Ecto neural progenitor cell (in vitro differentiated cells): ENCODE results near the gene SMC6.
A peak's percentile ranks its signal among the peaks of the same experiment; 100 is the strongest.

Experiments used
- DNase-seq: peaks from one replicate; pipeline ENCODE4 v3.0.0-alpha.2; 2018; ENCODE audit warnings: low spot score

Gene SMC6, protein sequence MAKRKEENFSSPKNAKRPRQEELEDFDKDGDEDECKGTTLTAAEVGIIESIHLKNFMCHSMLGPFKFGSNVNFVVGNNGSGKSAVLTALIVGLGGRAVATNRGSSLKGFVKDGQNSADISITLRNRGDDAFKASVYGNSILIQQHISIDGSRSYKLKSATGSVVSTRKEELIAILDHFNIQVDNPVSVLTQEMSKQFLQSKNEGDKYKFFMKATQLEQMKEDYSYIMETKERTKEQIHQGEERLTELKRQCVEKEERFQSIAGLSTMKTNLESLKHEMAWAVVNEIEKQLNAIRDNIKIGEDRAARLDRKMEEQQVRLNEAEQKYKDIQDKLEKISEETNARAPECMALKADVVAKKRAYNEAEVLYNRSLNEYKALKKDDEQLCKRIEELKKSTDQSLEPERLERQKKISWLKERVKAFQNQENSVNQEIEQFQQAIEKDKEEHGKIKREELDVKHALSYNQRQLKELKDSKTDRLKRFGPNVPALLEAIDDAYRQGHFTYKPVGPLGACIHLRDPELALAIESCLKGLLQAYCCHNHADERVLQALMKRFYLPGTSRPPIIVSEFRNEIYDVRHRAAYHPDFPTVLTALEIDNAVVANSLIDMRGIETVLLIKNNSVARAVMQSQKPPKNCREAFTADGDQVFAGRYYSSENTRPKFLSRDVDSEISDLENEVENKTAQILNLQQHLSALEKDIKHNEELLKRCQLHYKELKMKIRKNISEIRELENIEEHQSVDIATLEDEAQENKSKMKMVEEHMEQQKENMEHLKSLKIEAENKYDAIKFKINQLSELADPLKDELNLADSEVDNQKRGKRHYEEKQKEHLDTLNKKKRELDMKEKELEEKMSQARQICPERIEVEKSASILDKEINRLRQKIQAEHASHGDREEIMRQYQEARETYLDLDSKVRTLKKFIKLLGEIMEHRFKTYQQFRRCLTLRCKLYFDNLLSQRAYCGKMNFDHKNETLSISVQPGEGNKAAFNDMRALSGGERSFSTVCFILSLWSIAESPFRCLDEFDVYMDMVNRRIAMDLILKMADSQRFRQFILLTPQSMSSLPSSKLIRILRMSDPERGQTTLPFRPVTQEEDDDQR

DNA sequence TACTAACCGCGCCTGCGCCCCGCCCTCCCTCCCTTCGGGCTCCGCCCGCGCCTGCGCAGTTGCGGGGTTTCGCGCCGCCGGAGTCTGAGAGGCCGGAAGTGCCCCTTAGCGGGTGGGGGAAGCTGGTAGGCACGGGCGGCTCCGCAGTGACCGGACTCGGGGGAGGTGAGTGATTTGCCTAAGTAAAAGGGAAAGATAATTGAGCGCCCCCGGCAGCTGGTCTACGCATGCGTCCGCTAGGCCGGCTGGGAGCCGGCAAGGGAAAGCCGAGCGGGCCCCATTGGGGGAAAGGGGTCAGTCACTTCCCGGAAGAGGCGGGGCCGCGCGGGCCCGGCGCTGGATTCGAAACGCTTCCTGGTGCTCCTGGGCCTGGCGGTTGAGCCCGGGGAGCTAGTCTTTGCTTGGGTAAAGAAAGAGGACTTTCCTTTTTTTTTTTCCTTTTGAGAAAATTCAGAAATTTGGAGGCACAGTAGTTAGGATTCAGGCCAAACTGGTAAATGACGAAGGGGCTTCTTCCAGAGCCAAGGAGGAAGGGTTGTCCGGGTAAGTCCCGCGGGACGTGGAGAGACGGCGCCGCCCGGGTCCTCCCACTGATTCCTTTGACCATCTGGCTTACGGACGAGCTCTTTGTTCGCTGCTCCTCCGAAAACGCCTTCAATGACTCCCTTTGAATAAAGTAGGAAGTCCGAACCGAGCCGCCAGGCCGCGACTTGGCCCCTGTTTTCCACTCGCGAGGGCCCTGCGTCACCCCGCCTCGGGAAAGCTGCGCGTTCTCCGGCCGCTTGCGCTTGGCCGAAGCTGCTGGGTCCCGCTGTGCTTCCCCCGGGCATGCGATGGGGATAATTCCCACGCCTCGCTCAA is at the start of gene SMC6, which contains the start of gene GEN1:
SMC6 (minus strand) TSS at position 8 of the 861 bp plus-strand sequence. CDS start 7,864 bp downstream, outside the sequence.
GEN1 (plus strand) TSS at position 336 of the 861 bp plus-strand sequence. CDS start 5,806 bp downstream, outside the sequence.
- peak; percentile 96 for DNase-seq

- DNase-seq: no peak
Observed at GRCh38 chr2:17800693-17801458, 47.3 kb upstream of the SMC6 start.

DNA sequence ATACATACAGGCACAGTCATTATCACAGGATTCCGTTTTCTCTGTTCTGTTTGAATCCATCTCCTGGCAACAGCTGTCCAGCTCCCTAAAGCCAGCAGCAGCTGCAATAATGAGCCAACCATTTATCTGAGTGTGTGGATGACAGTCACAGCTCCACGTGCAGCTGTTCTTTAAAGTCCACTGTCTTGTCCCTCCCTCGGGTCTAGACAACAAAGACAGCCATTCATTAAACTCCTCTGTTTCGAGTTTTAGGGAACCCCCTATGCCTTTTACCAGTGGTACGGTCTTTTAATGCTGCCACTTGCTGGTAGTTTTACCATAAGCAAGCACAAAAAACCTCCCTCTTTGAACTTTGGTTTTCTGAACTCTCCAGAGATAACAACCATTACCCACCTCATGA is 46.6 kb upstream of the SMC6 start:
- no peak for DNase-seq

DNA sequence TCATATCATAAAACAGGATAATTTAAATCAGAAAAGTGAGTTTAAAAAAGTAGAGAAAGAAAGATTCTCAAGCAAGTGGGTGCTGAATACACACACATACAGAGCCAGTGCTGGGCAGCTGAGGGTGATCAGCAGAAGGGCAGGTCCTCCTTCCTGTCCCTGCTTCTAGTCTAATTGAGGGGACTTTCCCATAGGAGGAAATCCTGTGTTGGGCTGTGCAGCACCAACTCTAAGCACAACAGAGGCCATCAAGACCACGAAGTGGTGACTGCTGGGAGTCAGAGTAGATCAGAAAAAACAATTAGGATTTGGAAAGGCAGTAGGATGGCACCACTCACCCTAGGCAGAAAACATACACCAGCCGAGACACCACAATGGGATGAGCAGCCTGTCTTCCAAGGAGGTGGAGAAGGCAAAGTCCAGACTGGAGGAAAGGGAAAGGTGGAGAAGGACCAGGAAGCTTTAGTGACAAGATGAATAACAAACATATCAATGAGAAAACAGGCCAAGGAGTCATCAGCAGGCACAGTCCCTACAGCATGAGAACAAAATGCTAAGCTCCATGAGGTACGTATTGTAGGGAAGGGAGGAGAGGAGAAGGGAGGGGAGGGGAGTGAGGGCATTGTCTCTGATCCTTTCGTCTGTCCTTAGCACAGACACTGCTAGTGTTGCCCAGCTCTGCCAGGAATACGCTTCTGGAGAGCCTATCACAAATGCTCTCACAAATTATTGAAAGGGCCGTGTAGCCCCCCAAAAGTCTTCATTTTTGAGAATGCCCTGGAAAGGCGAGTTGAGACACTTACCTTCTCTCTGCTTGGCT is 45.9 kb upstream of the SMC6 start:
- no peak for DNase-seq

DNA sequence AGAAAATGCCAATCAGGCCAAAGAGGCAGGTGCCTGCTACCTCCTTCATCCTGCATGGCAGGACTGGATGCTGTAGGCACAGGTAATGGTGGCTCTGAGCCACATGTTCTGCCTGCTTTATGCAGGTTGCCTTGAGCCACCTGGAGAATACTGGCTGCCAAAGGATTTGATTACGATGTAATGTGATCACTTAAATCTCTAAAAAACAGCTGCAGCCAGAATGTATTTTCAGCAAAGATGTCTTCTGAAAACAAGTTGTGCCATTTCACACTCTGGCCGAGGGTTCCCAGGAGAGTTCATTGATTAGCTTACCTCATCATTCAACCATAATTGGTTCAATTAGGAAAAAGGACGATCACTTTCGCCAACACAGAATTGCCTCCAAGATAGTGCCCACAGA is 44.7 kb upstream of the SMC6 start:
- DNase-seq: no peak

DNA sequence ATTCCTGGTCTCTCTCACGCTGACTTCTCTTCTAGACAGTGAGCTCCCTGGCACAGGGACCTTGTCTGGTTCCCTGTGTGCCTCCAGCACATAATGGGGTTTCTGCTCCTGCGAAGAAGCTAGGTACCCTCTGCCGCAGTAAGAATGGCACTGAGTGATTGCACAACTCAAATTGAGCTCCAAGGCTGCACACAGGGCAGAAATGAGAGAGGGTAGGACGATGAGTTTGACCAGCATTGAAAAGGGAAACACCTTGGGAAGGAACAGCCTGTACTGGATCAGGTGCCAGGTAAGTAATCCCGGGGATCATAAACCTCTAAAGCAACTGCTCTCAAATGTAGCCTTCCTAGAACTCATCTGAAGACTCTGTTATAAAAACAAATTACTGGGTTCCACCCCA is 41.7 kb upstream of the SMC6 start:
- DNase-seq: no peak

DNA sequence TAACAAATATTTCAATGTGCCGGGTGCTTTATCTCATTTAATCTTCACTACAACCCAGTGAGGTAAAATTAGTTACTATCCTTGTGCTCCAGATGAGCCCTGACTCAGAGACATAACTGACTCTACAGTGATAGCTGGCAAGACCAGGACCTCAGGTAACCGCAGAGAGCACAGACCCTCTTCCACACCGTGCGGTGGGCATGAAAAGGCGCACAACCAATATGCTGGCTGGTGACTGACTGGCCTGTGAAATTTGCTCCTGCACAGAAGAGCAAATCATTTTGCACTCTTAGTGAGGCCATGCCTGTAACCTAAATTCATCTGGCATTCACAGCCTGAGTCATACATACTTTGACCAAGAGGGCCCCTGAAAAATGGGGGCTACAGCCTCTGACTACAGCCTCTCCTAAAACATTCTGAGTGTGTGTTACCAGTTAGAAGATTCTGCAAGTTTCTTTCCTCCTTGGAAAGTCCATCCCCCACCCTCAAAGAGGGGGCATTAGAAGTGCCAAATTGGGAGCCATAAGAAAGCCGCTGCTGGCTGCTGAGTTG is 40.3 kb upstream of the SMC6 start:
- no peak for DNase-seq

- no peak for DNase-seq
Observed at GRCh38 chr2:17793296-17793695, 39.7 kb upstream of the SMC6 start.

- DNase-seq: no peak
Observed at GRCh38 chr2:17792515-17792914, 38.9 kb upstream of the SMC6 start.

DNA sequence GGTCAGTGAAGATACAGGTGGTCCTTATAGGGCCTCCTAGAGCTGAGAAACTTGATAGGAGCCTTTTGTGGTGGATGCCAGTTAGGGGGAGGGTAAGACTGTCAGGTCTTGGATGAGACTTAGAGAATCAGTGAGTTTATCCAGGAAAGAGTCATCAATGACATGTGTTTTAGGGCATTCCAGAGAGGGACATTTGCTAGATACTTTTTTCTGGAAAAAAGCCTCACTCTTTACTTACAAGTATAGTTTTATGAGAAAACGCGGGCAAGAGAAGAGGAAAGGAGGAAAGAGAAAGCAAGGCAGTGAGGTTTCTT is 38.2 kb upstream of the SMC6 start:
- DNase-seq: no peak

DNA sequence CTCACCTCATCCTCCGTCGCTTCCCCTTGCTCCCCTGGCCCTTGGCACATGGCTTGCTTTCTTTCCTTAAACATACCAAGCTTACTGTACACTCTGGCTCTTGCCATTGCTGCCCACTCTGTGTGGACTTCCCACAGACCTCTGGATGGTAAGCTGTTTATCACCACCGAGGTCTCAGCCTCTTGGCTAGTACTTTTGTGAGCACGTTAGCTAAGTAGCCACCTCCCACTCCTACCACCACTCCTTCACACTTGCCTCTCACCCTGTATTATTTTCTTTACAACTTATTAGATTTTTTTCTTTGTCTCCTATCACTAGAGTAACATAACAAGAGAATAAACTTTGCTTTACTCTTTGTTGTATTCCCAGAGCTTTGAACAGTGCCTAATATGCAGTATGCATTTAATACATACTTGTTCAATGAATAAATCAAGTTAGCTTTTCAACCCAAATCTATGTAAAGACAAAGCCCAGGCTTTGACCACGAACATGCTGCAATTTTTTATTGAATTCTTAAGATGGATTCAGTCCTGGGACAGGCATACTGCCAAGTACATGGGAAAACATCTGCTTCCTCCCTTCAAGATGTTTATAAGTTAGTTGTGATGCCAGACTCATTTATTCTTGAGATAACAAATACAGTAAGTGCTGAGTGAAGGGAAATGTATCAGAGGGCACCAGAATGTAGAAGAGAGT is 37.7 kb upstream of the SMC6 start:
- no peak for DNase-seq

DNA sequence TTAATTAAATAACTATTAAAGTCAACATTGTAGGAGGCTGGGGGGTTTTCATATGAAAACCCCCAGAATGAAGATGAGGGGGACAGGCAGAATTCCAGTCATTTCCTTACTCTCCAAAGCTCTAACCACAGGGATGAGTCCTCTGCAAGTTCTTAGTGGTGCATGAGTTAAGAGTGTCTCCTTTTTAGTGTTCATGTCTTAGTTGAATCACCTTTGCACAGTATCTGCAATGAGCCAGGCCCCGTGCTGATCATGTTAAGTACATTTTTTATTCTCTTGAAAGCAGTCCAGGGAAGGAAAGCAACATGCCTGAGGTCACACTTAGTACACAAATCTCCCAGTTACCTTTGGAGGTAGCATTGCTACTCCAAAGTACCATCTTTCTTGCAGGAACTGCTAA is 36.9 kb upstream of the SMC6 start:
- DNase-seq: no peak

DNA sequence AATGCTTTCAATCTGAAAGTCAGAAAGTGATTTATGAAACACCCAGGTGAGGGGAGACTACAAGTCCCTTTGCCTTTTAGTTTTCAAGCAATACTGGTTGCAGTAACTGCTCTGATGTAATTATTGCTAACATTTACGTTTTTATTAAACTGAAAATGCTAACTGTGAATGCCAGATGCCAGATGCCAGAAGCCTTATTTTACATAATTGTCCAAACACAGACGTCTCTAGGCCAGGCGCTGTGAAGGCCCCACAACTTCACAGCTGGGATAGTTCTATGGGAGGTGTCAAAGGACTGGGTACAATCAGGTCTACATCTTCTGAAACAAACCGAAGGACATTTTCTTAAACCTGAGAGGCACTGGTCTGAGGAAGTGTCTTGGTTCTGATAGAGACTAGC is 35.2 kb upstream of the SMC6 start:
- no peak for DNase-seq

DNA sequence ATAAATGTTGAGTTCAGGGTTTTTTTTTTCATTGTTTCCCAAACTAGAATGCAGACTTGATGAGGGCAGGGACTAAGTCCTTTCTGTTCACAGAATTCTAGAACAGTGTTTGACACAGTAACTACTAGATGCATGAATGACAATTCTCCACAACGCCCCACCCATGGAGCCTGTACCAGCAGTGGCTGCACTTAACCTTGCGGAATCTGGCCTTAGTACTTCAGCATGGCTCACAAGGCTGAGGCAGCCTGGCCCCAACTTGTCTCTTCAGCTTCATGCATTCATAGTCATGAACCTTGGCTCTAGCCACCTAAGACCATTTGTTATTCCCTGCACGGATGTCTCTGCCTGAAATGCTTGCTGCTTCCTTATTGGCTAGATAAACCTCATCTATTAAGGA is 33.1 kb upstream of the SMC6 start:
- no peak for DNase-seq

DNA sequence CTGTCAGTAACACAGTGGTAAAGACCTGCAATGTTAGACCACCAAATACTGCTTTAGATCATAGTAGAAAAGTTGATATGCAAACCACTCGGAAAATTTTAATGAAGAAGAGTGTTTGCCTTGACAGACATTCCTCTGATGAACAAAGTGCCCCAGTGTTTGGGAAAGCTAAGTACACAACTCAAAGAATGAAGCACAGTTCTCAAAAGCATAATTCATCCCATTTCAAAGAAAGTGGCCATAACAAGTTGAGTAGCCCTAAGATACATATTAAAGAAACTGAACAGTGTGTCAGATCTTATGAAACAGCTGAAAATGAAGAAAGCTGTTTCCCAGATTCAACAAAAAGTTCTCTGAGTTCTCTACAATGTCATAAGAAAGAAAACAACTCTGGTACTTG is 27.9 kb upstream of the SMC6 start:
- no peak for DNase-seq

DNA sequence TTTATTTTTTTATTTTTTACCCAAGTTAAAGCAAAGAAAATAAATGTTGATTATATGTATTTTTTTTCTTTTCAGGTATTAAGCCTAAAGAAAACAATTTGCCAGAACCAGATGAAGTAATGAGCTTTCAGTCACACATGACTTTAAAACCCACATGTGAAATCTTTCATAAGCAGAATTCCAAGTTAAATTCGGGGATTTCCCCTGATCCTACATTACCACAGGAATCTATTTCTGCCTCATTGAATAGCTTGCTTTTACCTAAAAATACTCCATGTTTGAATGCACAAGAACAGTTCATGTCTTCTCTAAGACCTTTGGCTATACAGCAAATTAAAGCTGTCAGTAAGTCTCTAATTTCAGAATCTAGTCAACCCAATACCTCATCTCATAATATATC is 26.9 kb upstream of the SMC6 start:
- DNase-seq: no peak

GRCh38 chr2:17772532-17772931 is 18.9 kb upstream of the SMC6 start:
- DNase-seq: no peak

DNA sequence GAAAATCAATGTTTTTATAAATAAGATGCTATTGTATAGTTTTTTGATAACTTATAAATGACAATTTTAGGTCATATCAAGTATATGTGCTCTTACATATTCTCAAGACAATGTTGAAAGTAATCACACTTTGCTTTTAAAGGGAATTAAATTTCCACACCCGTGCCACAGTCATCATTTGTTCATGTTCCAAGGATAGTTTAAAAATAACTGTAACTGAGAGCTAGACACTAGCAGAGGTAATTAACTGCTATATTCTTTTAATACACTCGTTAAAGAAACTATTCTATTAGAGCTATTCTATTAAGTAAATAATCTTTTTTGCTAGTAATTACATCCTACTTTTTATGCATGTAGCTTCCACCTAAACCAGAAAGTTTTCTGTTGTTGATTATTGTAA is 18.3 kb upstream of the SMC6 start:
- no peak for DNase-seq

DNA sequence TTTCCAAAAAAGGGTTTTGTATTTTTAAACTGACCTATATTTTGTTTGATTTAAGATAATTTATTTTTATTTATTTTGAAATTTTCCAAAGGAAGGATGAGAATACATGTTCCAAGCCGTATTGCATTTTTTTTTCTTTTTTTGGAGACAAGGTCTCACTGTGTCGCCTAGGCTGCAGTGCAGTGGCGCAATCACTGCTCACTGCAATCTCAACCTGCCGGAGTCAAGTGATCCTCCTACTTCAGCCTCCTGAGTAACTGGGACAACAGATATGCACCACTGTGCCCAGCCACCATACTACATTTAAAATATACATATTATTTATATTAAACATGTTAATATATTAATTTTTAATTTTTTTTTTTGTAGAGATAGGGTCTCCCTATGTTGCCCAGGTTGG is 15.3 kb upstream of the SMC6 start:
- no peak for DNase-seq
